HuH-7.5 (cell line): Measurements from ENCODE around the gene SNX6.
"Not testable (repeated sequence)": the region's sequence is repeated elsewhere in the genome, so short reads cannot be mapped to it uniquely, and the experiment has no call there.

Experiments
- DNase-seq: peaks from one replicate; pipeline ENCODE4 v3.0.0; 2011; ENCODE audit warnings: low spot score

Gene SNX6

GRCh38 chr14:34629657-34630529 lies at the start of gene SNX6:
SNX6 (minus strand) TSS chr14:34630148; CDS start chr14:34630116, 32 bp downstream.
- peak; percentile 87 for DNase-seq

DNA sequence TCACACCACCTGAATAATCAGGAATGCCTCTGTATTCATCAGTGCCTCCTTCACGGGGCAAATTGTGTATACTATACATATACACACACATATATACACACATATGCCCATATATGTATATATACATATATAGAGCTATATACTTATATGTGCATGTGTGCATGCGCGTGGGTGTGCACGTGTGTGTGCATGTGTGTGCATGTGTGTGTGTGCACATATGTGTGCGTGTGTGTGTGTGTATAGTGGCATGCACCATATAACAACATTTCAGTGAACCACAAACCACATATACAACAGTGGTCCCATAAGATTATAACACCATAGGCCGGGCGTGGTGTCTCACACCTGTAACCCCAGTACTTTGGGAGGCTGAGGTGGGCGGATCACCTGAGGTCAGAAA lies 48.8 kb upstream of the SNX6 start:
- DNase-seq, result no peak

DNA sequence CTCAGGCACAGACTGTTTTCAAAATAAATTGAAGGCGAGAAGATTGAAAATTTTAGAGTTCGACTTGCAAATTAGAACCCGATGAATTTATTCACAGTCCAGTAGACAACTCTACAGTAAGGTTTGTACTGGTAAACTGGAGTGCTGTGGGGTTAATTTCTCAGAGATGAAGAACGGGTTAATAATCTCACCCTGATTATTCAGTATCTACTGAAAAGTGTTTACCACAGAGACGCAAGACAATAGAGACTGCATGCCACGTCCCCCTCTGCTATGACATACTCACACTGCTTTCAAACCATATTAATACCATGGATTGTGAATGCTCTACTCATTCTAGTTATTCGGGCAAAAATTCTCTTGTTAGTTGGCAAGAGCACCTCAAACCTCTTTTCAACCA lies 48.4 kb upstream of the SNX6 start:
- no peak for DNase-seq

DNA sequence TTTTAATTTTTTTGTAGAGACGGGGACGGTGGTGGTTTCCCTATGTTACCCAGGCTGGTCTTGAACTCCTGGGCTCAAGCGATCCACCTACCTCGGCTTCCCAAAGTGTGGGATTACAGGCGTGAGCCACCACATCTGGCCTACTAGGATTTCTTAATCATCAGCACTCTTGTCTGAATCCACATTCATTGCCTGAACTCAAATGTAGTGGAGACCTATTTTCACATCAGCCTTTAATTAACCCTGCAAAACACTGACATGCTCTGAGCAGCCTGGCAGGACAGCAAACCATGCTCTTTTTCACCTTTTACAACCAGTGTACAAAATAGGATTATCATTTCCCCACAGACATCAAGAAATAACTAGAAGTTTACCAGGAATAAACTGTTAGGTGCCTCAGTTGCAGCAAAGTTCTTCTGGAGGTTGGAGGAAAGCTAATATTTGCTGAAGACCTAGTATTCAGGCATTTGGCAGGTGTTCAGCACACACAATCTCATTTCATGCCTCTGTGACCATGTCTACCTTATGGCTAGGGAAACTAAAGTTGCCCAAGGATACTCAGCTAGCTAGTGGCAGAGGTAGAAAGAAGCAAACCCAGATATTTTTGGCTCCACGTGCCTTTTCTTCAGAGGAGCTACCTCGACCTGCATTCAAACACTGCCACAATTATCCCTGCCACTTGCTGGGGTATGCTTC lies 46.7 kb upstream of the SNX6 start:
- no peak for DNase-seq

DNA sequence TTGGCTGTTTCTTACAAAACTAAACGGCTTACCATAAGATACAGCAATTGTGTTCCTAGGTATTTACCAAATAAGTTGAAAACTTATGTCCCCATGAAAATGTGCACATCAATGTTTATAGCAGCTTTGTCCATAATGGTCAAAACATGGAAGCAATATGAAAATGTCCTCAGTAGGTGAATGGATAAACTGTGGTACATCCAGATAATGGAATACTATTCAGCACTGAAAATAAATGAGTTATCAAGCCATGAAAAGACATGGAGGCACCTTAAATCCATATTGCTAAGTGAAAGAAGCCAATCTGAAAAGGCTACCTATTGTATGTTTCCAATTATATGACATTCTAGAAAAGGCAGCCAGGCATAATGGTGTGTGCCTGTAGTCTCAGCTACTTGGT lies 43.8 kb upstream of the SNX6 start:
- DNase-seq, result no peak

- DNase-seq, result no peak
Measured at GRCh38 chr14:34671716-34672115, 41.8 kb upstream of the SNX6 start.

DNA sequence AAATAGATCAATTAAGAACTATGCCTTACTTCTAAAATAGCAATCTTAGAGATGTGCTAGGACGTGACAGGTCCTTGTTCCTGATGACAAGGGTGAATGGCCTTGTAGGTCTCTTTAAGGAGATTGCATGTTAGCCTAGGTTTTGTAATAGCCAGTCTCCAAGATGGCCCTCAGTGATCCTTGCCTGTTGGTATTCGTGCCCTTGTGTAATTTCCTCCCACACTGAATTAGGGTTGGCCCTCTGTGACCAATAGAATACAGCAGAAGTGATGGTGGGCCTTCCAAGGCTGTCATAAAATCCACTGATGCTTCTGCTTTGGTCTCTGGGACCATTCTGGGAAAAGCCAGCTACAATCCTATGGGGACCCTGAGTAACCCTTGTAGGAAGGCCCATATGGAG lies 38.2 kb upstream of the SNX6 start:
- no peak for DNase-seq

DNA sequence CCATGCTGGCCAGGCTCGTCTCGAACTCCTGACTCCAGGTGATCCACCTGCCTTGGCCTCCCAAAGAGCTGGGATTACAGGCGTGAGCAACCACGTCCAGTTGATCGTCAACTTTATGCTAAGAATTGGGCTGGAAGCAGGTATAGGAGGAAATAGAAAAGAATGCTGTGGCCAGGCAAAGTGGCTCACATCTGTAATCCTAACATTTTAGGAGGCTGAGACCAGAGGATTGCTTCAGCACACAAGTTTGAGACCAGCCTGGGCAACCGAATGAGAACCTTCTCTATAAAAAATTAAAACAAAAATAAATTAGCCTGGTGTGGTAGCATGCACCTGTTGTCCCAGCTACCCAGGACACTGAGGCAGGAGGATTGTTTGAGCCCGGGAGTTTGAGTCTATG lies 37.1 kb upstream of the SNX6 start:
- no peak for DNase-seq

DNA sequence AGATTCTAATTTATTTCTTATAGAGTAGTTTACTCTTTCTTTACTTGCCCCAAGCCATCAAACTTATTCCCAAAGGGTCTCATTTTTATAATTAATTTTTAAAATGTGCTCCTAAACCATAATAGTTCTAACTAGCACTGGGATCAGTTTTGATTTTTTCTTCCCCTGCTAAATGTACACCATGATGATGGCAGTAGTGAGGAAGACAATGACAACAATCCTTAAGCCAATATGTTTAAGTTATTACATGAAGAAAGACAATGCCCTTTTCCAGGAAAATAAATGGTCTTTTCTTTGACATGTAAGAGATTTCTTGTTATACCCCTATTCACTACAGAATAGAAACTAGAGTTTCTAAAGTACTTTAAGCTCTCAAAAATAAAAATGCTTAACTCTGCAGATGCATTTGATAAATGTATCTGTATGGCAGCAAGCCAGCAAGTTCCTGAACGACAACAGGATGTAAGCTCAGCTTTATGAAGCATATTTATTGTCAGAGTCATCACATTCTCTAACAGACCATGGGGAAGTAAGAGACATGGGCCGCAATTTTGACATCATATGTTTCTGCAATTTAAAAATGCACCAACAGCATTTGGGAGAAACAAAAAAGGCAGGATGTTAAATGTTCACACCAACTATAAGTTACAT lies 36.0 kb upstream of the SNX6 start:
- no peak for DNase-seq

- DNase-seq, result no peak
Measured at GRCh38 chr14:34662561-34663088, 32.7 kb upstream of the SNX6 start.

GRCh38 chr14:34660796-34661195 lies 30.8 kb upstream of the SNX6 start:
- DNase-seq, result no peak

GRCh38 chr14:34655959-34656358 lies 26.0 kb upstream of the SNX6 start:
- DNase-seq, result no peak

DNA sequence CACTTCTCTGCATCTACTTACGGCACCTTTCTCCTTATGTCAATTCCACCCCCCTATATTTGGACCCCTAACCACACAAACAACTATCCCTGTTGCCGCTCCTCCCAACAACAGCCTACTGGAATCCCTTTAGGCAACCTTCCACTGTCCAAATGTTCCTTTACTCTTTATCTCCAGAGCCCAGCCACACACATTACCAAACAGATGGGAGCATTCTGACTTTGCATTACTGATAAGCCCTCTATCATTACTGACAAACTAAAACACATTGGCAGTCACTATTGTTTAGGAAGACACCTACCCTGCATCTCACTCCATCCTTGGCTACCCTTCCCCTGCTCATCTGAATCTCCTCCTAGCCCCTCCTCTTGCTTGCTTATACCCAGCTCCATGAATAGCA lies 23.1 kb upstream of the SNX6 start:
- DNase-seq, result not testable (repeated sequence)

GRCh38 chr14:34652348-34652747 lies 22.4 kb upstream of the SNX6 start:
- DNase-seq, result not testable (repeated sequence)

DNA sequence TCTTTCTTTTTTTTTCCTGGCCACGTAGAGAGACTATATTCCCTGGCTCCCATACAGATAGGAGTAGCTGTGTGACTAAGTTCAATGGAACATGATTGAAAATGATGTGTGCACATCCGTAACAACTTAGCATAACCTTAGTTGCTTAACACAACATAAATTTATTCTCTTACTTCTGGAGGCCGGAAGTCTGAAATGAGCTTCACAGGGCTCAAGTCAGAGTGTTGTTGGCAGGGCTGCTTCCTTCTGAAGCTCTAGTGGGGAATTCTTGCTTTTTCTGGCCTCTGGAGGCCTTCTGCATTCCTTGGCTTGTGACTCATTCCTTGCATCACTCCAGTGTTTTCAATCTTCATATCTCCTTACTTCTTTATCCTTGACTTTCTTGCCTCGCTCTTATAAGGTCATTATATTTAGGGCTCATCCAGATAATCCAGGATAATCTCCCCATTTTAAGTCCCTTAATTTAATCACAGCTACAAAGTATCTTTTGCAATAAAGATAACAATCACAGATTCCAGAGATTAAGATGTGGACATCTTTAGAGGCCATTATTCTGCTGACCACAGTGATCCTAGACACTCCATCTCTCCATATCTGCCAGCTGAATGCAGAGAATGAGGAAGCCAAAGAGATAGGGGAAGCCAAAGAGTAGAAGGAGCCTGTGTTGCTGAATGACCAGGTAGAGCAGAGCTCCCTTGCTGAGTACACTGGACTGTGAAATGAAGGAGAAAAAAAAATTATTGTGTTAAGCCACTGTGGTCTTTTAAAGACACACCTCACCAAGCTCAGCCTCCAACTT lies 21.0 kb upstream of the SNX6 start:
- no peak for DNase-seq

- not testable (repeated sequence) for DNase-seq
Measured at GRCh38 chr14:34650006-34650405, 20.1 kb upstream of the SNX6 start.

DNA sequence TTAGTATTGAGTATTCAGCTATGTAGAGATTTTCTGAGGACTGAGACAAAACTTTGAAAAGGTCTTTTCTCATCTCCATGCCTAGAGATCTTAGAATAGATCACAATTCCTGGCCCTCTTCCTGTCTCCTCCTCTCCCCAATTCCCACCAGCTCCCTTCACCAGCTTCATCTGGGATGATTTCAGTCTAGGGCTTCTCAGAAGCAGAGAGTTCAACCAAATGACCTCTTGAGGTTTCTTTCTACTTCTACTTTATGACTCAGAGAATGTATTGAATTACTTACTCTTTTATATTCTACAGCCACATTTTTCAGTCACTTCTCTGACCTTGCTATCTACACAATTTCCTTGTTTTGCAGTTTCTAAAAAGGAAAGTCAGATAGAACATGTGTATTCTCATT lies 19.4 kb upstream of the SNX6 start:
- DNase-seq, result no peak

GRCh38 chr14:34646570-34647255 lies 16.8 kb upstream of the SNX6 start:
- DNase-seq, result no peak

DNA sequence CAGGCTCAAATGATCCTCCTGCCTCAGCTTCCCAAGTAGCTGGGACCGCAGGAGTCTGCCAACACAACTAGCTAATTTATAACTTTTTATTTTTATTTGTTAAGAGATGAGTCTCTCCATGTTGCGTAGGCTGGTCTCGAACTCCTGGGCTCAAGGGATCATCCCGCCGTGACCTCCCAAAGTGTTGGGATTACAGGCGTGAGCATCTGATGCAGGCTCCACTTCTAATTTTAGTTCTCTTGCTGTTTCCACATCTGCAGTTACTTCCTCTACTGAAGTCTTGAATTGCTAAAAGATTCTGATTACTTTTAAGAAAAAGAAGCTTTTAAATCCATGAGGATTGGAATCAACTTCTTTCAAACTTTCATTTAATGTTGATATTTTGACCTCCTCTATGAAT lies 13.4 kb upstream of the SNX6 start:
- DNase-seq, result no peak

DNA sequence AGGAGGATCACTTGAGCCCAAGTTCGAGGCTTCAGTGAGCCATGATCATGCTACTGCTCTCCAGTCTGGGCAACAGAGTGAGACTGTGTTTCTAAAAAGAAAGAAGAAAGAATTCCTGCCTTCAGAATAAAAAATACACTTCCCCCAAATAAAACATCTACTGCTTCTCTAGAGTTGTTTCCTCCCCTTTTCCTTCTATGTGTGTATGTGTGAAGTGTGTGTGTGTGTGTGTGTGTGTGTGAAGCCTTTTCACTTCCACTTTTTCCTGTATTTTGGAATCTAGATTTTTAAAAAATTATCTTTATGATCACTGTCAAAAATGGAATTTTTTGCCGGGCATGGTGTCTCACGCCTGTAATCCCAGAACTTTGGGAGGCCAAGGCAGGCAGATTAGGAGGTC lies 12.6 kb upstream of the SNX6 start:
- DNase-seq, result no peak

- no peak for DNase-seq
Measured at GRCh38 chr14:34640826-34641225, 10.9 kb upstream of the SNX6 start.
